ENCODE measurements around the gene DTX1.

GRCh38 chr12:113105606-113106271, 49.2 kb downstream of the DTX1 start:
- no peak for TF ChIP-seq ZNF296 (CRISPR knock-in tag; conservative IDR thresholded peaks at IDR 0.05)
- TF ChIP-seq TAF1 (CRISPR knock-in tag; IDR thresholded peaks at IDR 0.05): no peak
- TF ChIP-seq ZNF747 (CRISPR knock-in tag; IDR thresholded peaks at IDR 0.05; ENCODE audit: borderline replicate concordance): no peak
- TF ChIP-seq ZBTB46 (CRISPR knock-in tag; IDR thresholded peaks at IDR 0.05; ENCODE audit: borderline replicate concordance): no peak
- no peak for TF ChIP-seq ESRRA (CRISPR knock-in tag; IDR thresholded peaks at IDR 0.05; ENCODE audit: low read depth)
- no peak for TF ChIP-seq IRF9 (CRISPR knock-in tag; IDR thresholded peaks at IDR 0.05; ENCODE audit: borderline replicate concordance)
- TF ChIP-seq STAT6 (CRISPR knock-in tag; IDR thresholded peaks at IDR 0.05; ENCODE audit: borderline replicate concordance): no peak
- no peak for TF ChIP-seq CTCF (CRISPR knock-in tag; IDR thresholded peaks at IDR 0.05)
- TF ChIP-seq GLI4 (CRISPR knock-in tag; IDR thresholded peaks at IDR 0.05; ENCODE audit: borderline replicate concordance): no peak
- no peak for TF ChIP-seq ATF4 (CRISPR knock-in tag; IDR thresholded peaks at IDR 0.05)
- TF ChIP-seq REST (IDR thresholded peaks at IDR 0.05; ENCODE audit: borderline replicate concordance in 1 of 2, low read depth in 1 of 2, low read length in 2 of 2): no peak
- TF ChIP-seq ZNF331 (CRISPR knock-in tag; IDR thresholded peaks at IDR 0.05): no peak
- no peak for TF ChIP-seq ZNF557 (CRISPR knock-in tag; IDR thresholded peaks at IDR 0.05)
- TF ChIP-seq FOXK2 (IDR thresholded peaks at IDR 0.05): no peak

All from HepG2 (cell line).